Activated T-cell treated with anti-CD3 and anti-CD28 coated beads, Interleukin-2, amount 50 U/mL, for 4 hours (primary cell): ENCODE measurements around the gene FBXW7. TPM values are rescaled to one million over a fixed set of nuclear protein-coding genes. Genes with fewer than 3 reads are reported as not detected.

Experiments used
- ATAC-seq, 2 donors: fragments of 200-7000 bp; cut with Tn5 transposase; one replicate each; pipeline ENCODE4 v1.10.0; 2021
- DNase-seq: peaks from one replicate; pipeline ENCODE4 v3.0.0-alpha.2; 2020
- H3K27me3 Mint-ChIP-seq: one replicate; pipeline ENCODE4 v1.8.0; 2021; ENCODE audit warnings: low read depth, mixed read lengths
- H3K36me3 Mint-ChIP-seq: one replicate; pipeline ENCODE4 v1.8.0; 2022; ENCODE audit warnings: mixed read lengths; ENCODE audit not compliant: insufficient read depth
- H3K4me1 Mint-ChIP-seq: one replicate; pipeline ENCODE4 v1.8.0; 2021; ENCODE audit warnings: low read depth, mixed read lengths
- H3K4me3 Mint-ChIP-seq: one replicate; pipeline ENCODE4 v1.8.0; 2021; ENCODE audit warnings: mild to moderate bottlenecking, moderate library complexity, mixed read lengths
- H3K9me3 Mint-ChIP-seq: one replicate; pipeline ENCODE4 v1.8.0; 2021; ENCODE audit warnings: mixed read lengths
- total RNA-seq, 3 donors: library from RNA; stranded (reverse); gene quantifications; one replicate each; pipeline ENCODE4 v1.2.1, GENCODE V29; 2021

The FBXW7 gene
- total RNA-seq, 3 donors from 2014 or later, result 38.8 to 41.4 (median 39.1) TPM

DNA sequence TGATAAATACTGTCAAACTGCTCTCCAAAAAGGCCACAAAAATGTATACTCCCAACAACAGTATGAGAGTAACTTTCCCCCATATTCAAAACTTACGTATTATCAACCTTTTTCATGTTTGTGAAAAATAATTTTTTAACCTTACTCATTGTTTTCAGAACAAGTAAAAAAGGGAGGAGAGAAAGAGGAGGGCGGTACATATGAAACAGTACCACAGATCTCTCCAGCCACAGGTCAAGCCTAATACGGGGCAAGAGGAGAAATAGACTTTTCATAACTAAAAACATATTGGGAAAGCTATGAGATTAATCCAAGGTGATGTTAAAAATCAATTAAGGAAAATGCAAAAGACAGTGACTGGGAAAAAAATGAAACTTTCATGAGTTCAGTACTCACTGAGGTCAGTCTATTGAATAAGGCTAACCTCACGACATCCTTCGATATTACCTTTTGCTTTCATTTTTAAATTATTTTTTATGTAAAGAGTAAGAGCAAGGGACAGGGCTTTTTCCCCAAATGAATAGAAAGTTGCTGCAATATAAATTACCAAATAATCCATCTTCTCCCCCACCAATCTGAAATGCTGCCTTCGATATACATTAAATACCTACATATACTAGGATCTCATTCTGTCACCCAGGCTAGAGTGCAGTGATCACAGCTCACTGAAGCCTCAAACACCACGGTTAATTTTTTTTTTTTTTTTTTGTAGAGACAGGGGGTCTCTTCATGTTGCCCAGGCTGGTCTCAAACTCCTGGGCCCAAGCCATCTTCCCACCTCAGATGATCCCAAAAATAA is 25.3 kb downstream of the FBXW7 start:
- no peaks in the 10 kb centered on the region for H3K9me3 Mint-ChIP-seq
- H3K4me3 Mint-ChIP-seq, result peak overlapping the region; percentile 65
- H3K4me1 Mint-ChIP-seq, result peaks cover 59% of the 10 kb centered on the region
- ATAC-seq (peak in 1 of 2 donors; percentile 41), DNase-seq (no peak)
- peaks cover 11% of the 10 kb centered on the region for H3K36me3 Mint-ChIP-seq
- H3K27me3 Mint-ChIP-seq, result no peaks in the 10 kb centered on the region

DNA sequence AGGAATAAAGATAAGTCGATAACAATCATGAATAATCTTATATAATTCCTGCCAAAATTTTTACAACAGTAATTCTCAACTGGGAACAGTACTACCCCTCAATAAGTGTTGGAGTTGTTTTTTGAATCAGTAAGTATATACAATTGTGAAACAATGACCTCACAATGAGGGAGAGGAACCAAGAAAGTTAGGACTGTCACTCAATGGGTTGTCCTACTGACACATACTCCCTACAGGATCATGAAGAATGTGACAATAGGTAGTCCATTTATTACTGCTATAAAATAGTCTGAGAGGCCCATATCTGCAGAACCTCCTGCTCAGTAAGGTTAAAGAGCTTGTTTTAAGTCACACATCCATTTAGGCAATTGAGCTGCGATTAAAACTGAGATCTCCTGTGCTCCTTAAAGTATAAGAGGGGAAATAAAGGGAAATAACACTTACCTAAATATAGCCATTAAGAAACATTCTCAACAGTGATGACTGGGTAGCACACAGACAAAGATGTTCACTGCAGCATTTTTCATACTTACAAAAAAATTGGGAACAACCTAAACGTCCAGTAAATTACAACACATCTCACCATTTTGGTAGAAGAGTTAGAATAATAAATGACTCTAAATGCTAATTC is 26.2 kb downstream of the FBXW7 start:
- H3K9me3 Mint-ChIP-seq, result no peaks in the 10 kb centered on the region
- peaks cover 11% of the 10 kb centered on the region for H3K36me3 Mint-ChIP-seq
- H3K27me3 Mint-ChIP-seq, result no peaks in the 10 kb centered on the region
- peak in 1 of 2 donors; percentile 30 for ATAC-seq
- H3K4me3 Mint-ChIP-seq, result no peak overlapping the region
- H3K4me1 Mint-ChIP-seq, result peaks cover 54% of the 10 kb centered on the region
- no peak for DNase-seq

DNA sequence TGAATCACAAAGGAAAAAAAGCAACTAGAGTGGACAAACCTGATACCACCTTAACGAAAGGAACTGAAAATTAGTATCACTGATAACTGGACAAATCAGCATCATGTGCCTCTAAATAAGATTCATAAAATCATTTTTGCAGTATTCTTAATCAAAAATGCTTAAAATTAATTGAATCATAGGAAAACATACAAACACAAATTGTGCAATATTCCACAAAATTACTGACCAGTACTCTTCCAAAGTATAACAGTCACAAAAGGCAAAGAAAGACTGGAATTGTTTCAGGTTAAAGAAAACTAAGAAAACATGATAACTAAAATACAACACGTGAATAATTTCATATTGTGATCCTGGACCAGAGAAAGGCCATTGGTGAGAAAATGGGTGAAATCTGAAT is 27.1 kb downstream of the FBXW7 start:
- Mint-ChIP-seq H3K36me3 (peaks cover 11% of the 10 kb centered on the region), H3K9me3 (no peaks in the 10 kb centered on the region), H3K27me3 (no peaks in the 10 kb centered on the region), H3K4me1 (peaks cover 50% of the 10 kb centered on the region), H3K4me3 (no peak overlapping the region)
- DNase-seq, result no peak
- no peak for ATAC-seq

DNA sequence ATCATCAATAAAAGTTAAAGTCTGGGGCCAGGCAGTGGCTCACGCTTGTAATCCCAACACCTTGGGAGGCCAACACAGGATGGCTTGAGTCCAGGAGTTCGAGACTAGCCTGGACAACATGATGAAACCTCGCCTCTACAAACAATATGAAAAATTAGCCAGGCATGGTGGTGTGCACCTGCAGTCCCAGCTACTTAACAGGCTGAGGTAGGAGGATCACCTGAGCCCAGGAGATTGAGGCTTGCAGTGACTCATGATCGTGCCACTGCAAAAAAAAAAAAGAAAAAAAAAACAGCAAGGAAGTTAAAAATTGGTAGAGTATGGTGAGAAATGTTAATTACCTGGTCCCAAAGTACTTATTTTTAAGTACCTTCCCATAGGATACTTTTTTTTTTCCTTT is 27.5 kb downstream of the FBXW7 start:
- Mint-ChIP-seq H3K27me3 (no peaks in the 10 kb centered on the region), H3K9me3 (no peaks in the 10 kb centered on the region), H3K36me3 (peaks cover 11% of the 10 kb centered on the region), H3K4me3 (no peak overlapping the region), H3K4me1 (peaks cover 46% of the 10 kb centered on the region)
- ATAC-seq (no peak), DNase-seq (no peak)

DNA sequence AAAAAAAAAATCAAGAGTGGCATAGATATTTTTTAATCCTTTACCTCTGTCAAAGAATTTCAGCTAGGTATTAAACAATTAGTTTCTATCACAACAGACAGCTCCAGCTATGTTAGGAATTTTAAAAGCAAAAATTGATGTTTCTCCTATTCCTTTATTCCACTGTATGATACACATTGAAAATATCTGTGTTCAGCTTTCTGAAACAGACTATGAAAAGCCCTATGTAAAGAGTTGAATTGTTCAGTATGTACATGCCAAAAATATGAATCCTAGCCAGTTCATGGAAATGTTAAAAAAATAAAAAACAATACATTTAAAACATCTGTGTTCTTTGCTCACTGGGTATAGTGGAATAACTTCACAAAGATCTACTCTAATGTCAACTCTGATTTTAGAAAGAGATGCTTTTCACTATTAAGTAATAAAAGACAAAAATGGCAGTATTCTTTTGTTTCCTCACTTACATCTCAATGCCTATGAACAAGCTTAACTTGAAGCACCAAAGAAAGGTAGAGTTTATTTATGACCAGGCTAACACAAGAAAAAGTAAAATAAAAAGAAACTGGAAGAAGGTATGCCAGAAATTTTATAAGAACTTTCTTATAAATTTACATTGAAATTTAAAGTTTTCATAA is 32.1 kb downstream of the FBXW7 start:
- Mint-ChIP-seq H3K27me3 (no peaks in the 10 kb centered on the region), H3K4me3 (no peak overlapping the region), H3K4me1 (peaks cover 24% of the 10 kb centered on the region), H3K36me3 (peaks cover 8% of the 10 kb centered on the region), H3K9me3 (no peaks in the 10 kb centered on the region)
- DNase-seq (no peak), ATAC-seq (no peak)

DNA sequence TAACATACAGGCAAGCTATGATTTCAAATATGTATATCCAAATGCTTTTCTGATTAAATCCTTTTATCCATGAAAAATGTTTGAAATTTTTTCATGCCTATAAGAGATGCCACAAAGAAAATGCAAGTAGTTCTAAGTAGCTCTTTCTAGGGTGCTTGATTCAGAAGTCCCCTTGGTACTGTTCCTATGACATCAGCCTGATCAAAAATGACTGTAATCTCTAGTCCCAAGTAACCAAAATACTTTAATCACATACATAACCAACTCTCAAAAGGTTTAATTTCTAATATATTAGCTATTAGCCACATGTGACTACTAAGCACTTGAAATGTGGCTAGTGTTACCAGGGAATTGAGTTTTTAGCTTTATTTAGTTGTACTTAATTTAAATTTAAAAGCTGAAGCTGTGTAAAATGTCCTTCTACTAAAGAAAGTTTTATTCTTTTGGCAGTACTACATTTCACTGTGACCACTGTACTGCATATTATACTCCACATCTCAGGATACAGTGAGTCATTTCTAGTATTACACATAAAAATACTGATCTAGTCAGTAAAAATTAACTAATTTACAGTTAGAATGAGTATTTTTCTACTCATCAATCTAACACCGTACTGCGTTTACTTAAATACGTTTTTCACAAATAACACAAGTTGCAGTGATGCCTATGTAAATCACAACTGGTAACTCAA is 33.9 kb downstream of the FBXW7 start:
- H3K4me1 Mint-ChIP-seq, result peaks cover 28% of the 10 kb centered on the region
- H3K27me3 Mint-ChIP-seq, result no peaks in the 10 kb centered on the region
- H3K36me3 Mint-ChIP-seq, result no peaks in the 10 kb centered on the region
- no peak overlapping the region for H3K4me3 Mint-ChIP-seq
- DNase-seq (no peak), ATAC-seq (peak; percentile 59 to 65)
- no peaks in the 10 kb centered on the region for H3K9me3 Mint-ChIP-seq

DNA sequence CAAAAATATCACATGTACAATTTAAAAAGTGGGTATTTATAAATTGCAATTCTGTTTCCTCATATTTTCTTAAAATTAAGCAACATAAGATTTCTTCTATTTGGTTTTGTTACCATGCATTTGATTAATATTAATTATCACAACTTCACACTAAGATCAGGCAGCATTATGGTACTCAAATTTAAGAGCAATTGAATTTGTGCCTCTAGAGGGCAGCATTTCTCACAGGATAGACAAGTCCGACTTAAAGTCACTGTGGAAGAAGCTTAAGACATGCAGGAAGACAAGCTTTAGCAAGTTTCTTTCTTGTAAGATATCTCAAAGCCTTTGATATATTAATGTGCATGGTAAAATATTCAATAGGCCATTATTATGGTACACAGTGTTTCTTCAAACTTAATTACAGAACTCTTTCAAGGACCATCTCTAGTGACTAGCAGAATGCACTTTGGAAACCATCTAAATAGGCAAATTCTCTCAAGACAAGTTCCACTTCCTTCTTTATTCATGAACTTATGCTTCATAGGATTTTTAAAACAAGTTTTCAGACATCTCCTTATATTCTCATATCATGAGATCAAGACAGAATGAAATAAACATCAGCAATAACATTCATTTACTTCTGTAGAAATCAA is 35.0 kb downstream of the FBXW7 start:
- Mint-ChIP-seq H3K4me3 (no peak overlapping the region), H3K4me1 (peaks cover 28% of the 10 kb centered on the region), H3K9me3 (no peaks in the 10 kb centered on the region), H3K27me3 (no peaks in the 10 kb centered on the region), H3K36me3 (no peaks in the 10 kb centered on the region)
- ATAC-seq, result peak; percentile 60 to 70
- peak; percentile 44 for DNase-seq

DNA sequence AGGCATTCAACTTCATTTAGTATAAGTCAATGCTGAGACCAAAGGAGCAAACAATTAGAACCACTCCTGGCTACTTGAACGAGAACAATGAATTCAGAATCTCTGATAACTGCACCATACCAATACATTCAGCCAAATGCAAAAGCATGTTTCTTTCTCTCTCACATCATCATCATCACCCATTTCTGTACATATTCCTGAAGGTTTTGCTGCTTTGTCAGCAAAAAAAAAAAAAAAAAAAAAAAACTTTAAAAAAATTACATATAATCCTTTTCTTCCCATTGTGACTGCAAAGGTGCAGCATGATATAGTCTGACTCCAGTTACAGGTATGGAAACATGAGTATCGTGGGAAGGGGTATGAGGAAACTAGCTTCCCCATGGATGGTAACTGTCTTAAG is 35.6 kb downstream of the FBXW7 start:
- Mint-ChIP-seq H3K27me3 (no peaks in the 10 kb centered on the region), H3K4me3 (no peak overlapping the region), H3K4me1 (peaks cover 32% of the 10 kb centered on the region), H3K9me3 (no peaks in the 10 kb centered on the region), H3K36me3 (no peaks in the 10 kb centered on the region)
- DNase-seq, result no peak
- no peak for ATAC-seq

DNA sequence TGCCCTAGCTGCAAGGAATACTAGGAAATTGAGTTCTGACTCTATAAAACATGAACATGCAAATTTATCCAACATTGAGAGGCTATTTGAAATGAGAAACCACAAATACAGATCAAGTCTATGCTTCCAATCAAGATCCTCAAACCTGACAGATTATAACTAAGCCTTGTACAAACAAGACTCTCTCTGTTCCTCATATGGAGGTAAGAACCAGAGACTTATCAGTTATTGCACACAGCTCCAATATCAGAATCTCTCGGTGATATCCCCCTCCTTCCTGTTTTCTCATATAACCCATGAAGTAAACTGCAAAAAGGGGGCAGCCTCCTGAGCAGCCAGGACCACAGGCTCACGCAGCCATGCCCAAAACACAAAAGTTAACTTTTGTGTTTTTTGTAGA is 36.5 kb downstream of the FBXW7 start:
- H3K9me3 Mint-ChIP-seq, result no peaks in the 10 kb centered on the region
- no peak overlapping the region for H3K4me3 Mint-ChIP-seq
- no peak for DNase-seq
- ATAC-seq, result no peak
- peaks cover 33% of the 10 kb centered on the region for H3K4me1 Mint-ChIP-seq
- peaks cover 1% of the 10 kb centered on the region for H3K36me3 Mint-ChIP-seq
- no peaks in the 10 kb centered on the region for H3K27me3 Mint-ChIP-seq

DNA sequence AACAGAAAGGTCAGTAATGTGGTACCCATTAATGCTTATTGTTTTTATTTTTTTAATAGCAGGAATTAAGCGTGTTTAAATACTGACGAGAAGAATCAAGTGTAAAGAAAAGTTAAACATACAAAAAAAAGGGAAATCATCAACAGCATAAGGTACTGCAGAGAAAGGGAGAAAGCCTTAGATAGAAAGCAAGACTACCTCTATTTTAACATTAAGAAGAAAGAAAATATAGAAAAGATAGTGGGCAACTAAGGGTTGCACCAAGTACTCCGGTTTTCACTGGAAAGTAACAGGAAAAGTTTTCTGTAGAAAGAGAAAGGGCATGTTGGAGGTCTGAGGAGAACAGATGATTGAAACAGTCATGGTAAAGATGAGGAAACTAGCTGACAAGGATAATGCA is 41.9 kb downstream of the FBXW7 start:
- Mint-ChIP-seq H3K4me3 (no peak overlapping the region), H3K27me3 (no peaks in the 10 kb centered on the region), H3K9me3 (no peaks in the 10 kb centered on the region), H3K4me1 (peaks cover 51% of the 10 kb centered on the region), H3K36me3 (peaks cover 14% of the 10 kb centered on the region)
- DNase-seq (no peak), ATAC-seq (no peak)

DNA sequence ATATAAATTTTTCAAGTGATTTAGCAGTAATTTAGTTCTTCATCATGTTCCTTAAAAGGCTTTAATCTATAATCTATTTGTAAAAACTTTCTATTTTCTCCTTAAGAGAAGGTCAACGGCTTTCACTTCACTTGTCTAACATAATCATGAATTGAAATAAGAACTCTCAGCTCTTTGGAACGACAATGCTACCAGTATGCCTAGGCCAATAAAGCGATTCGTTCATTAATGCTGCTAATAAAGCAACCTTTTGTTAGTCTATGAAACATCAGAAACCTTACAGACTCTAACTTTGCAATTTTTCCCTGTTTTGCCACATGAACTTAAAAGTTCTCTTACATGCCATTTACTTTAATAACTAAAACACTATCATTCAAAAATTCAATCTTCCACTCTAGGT is 47.6 kb downstream of the FBXW7 start:
- DNase-seq (no peak), ATAC-seq (no peak)
- no peak overlapping the region for H3K4me3 Mint-ChIP-seq
- no peaks in the 10 kb centered on the region for H3K27me3 Mint-ChIP-seq
- no peaks in the 10 kb centered on the region for H3K9me3 Mint-ChIP-seq
- peaks cover 57% of the 10 kb centered on the region for H3K4me1 Mint-ChIP-seq
- H3K36me3 Mint-ChIP-seq, result peaks cover 11% of the 10 kb centered on the region

DNA sequence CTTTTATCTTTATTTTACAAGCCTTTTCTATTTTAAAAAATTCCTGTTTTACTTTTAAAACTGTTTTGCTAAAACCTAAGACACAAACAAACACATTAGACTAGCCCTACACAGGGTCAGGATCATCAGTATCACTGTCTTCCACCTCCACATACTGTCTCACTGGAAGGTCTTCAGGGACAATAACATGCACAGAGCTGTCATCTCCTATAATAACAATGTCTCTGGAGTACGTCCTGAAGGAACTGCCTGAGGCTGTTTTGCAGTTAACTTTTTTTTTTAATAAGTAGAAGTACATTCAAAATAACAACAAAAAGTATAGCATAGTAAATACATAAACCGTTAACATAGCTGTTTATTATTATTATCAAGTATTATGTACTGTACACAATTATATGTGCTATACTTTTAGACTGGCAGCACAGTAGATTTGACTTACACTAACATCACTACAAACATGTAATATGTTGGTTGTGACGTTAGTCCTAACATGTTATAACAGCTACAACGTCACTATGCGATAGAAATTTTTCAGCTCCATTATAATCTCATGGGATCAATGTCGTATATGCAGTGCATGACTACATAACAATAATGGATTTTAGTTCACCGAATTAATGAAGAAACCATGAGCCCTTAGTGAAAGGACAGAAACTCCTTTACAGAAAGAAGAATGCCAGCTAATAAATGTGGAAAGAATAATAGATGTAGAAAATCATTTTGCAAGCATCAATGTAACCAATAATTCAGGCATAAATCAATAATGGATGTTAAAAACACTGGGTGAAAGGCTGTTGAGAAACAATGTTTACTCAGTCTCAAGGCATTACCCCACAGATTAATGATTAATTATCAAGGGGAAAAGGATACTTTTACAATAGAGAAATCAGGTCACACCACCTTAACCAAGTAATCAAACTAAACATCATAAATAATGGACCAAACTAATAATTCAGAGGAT is 49.2 kb downstream of the FBXW7 start:
- ATAC-seq, result no peak
- Mint-ChIP-seq H3K9me3 (no peaks in the 10 kb centered on the region), H3K4me1 (peaks cover 55% of the 10 kb centered on the region), H3K27me3 (no peaks in the 10 kb centered on the region), H3K36me3 (peaks cover 9% of the 10 kb centered on the region), H3K4me3 (no peak overlapping the region)
- no peak for DNase-seq

DNA sequence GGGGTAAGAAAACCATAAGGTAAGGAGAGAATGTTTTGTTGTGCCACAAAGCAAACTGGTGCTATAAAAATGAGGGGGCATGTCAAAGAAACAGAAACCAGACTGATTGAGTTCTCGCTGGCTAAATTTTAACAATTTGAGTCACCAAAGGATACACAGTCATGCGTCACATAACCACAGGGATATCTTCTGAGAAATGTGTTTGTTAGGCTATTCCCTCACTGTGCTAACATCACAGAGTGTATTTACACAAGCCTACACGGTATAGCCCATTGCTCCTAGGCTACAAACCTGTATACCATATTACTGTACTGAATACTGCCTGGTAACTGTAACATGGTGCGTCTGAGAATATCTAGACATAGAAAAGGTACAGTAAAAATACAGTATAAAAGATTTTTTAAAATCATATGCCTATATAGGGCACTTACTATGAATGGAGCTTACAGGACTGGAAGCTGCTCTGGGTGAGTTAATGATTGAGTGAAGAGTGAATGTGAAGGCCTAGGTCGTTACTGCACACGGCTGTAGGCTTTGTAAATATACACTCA is 50.1 kb downstream of the FBXW7 start:
- H3K9me3 Mint-ChIP-seq, result no peaks in the 10 kb centered on the region
- no peaks in the 10 kb centered on the region for H3K27me3 Mint-ChIP-seq
- peaks cover 14% of the 10 kb centered on the region for H3K36me3 Mint-ChIP-seq
- peak overlapping the region; percentile 31 for H3K4me3 Mint-ChIP-seq
- DNase-seq, result no peak
- H3K4me1 Mint-ChIP-seq, result peaks cover 48% of the 10 kb centered on the region
- peak; percentile 100 for ATAC-seq
